GM19099 (cell line): ENCODE data around the gene USP33.

Experiments used
- POLR2A ChIP-seq: IDR thresholded peaks from 3 replicates; pipeline ENCODE4 v1.6.1; 2011; ENCODE audit warnings: low read depth; ENCODE audit not compliant: insufficient read length; ENCODE audit errors: extremely low read depth

Gene USP33

DNA sequence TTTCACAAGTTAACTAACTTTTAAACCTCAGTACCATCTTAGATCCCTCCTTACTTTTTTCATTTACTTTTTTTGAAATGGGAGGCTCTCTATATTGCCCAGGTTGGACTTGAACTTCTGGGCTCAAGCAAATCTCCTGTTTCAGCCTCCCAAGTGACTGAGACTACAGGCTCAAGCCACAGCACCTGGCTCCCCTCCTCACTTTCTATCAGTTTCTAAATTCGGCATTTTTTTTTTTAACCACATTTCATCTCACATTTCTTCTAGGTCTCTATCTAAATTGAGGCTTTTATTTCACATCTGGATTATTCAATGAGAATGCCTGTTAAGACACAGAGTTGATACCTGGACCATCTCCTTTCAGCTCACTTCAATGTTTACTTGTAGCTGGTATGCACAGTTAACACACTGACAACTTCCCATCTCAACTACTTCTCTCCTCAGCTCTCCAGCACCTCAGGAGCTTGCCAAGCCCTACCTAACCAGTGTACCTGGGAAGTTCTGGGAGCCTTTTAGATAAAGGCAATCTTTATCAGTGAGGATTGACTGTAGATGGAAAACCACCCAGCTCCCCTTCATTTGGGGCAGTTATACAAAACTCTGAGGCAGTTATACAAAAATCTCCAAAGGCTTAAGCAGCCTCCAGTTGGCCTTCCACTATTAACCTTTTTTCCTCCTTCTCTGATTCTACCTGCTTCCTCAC lies 3.4 kb downstream of the USP33 start:
- no peak for TF ChIP-seq POLR2A

DNA sequence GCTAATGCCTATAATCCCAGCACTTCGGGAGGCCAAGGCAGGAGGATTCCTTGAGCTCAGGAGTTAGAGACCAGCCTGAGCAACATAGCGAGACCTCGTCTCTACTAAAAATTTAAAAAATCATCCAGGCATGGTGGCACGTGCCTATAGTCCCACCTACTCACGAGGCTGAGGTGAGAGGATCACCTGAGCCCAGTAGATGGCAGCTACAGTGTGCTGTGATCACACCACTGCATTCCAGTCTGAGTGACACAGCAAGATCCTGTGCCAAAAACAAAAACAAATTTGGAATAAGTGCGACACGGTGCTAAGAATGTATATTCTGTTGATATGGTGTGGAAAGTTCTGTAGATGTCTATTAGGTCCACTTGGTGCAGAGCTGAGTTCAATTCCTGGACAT lies 15.1 kb downstream of the USP33 start:
- no peak for TF ChIP-seq POLR2A

DNA sequence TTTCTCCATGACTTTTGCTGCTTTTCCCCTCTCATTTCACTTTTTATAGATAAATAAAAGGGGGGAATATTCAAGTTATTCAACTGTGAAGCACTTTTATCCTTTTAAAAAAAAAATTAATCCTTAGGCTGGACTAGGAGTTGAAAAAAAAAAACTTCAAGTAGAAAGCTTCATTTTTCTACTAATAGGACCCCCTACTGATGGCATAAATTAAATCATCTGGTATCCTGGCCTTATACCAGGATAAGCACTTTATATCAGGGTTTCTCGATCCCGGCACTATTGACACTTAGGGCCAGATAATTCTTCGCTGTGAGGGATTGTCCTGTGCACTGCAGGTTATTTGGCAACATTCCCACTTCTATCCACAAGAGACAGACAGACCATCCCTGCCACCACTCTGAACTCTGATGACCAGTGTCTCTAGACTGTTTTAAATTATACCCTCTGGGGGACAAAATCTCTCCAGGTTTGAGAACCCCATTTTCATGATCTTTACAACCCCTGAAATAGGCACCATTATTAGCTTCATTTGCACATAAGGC lies 17.6 kb downstream of the USP33 start:
- no peak for TF ChIP-seq POLR2A

DNA sequence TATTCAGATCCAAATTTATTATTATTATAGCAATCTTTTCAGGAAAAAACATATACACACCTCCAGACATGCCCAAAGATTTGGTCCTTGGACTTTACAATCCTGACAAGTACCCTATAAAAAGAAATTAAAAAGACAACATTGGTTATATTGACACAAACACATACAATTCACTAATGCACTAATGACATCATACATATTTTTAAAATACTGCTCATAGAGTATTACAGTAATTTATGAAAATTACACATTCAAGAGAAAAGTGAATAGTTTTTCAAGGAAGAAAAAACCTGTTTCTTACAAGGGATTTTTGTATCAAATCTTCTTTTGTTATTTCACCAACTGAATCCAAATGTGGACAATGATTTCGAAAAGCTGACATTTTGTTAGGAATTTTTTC lies 18.3 kb downstream of the USP33 start:
- TF ChIP-seq POLR2A: no peak

- TF ChIP-seq POLR2A: no peak
These were observed 20.4 kb downstream of the USP33 start for GRCh38 chr1:77739235-77739634.

DNA sequence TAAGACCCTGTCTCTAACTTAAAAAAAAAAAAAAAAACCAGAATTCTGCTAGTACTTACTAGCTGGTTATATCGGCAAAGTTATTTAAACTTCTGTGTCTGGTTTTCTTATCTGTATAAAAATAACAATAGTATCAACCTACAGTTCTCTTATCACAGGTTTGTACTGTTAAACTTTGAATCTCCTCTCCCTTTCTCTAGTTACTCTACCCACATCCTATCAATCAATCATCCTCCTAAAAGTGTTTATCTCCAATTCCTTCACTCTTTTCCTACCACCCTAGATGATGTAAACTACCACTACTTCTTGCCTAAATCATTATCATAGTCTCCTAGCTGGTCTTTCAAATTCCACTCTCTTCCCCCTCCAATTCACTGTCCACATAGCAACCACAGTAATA lies 27.6 kb downstream of the USP33 start:
- no peak for TF ChIP-seq POLR2A

- no peak for TF ChIP-seq POLR2A
These were observed 33.9 kb downstream of the USP33 start for GRCh38 chr1:77725706-77726105.

GRCh38 chr1:77718181-77718580 lies 41.5 kb downstream of the USP33 start:
- TF ChIP-seq POLR2A: no peak

GRCh38 chr1:77716065-77716464 lies 43.6 kb downstream of the USP33 start:
- no peak for TF ChIP-seq POLR2A

- no peak for TF ChIP-seq POLR2A
These were observed 49.9 kb downstream of the USP33 start for GRCh38 chr1:77709727-77710126.

GRCh38 chr1:77706321-77706720 lies 53.3 kb downstream of the USP33 start:
- no peak for TF ChIP-seq POLR2A

- TF ChIP-seq POLR2A: no peak
These were observed 54.9 kb downstream of the USP33 start for GRCh38 chr1:77704736-77705135.

DNA sequence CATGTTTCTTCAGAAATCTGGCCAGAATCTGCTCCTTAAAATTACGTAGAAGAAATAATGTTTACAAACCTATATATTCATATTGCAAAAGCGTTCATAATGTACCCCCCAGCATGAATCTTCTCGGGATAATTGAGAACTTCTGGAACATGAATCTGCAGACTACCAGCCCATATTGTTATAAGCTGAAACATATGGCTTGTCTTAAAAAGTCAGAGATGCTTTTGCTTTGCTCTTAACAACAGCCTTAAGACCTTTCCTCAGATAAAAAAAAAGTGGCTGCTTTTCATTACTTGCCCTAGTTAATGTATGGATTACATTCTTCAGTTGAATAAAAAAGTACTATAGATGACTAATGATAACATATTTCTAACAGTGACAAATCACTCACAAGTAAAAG lies 62.2 kb downstream of the USP33 start:
- no peak for TF ChIP-seq POLR2A

DNA sequence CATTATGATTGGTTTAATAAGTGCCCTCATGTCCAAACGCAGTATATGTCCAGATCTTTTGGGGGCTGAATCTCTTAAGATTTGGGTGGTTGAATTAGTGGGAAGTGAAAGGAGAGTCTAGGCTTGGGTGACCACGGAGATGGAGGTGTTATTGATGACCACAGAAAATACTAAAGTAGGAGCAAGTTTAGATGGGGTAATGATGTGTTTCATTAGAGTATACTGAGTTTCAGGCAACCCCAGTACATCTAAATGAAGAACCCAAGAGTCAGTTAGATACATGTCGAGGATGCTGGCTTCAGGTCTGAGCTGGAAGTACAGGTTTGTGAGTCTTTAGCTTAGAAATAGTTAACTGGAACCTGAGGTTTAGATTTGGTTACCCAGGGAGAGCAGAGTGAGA lies 70.7 kb downstream of the USP33 start:
- no peak for TF ChIP-seq POLR2A

DNA sequence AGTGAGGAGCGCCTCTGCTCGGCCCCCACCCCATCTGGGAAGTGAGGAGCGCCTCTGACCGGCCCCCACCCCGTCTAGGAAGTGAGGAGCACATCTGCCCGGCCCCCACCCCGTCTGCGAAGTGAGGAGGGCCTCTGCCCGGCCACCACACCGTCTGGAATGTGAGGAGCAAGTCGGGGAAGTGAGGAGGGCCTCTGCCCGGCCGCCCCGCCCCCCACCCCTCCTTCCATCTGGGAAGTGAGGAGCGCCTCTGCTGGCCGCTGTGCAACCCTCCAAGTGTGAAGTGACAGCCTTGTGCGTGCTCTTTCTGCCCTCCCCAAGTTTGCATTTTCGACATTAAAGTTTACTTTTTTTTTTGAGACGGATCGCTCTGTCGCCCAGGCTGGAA lies 72.1 kb downstream of the USP33 start:
- TF ChIP-seq POLR2A: no peak

DNA sequence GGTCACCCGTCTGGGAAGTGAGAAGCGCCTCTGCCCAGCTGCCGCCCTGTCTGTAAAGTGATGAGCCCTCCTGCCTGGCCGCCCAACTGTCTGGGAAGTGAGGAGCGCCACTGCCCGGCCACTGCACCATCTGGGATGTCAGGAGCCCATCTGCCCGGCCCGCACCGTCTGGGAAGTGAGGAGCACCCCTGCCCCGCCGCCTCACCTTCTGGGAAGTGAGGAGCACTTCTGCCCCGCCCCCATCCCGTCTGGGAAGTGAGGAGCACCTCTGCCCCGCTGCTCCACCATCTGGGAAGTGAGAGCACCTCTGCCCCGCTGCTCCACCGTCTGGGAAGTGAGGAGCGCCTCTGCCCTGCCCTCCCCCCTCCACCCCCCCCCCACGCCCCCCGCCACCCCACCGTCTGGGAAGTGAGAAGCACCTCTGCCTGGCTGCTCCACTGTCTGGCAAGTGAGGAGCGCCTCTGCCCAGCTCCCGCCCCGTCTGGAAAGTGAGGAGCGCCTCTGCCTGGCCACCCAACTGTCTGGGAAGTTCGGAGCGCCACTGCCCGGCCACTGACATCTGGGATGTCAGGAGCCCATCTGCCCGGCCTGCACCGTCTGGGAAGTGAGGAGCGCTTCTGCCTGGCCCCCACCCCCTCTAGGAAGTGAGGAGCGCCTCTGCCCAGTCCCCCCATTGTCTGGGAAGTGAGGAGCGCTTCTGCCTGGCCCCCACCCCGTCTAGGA lies 72.7 kb downstream of the USP33 start:
- TF ChIP-seq POLR2A: no peak

DNA sequence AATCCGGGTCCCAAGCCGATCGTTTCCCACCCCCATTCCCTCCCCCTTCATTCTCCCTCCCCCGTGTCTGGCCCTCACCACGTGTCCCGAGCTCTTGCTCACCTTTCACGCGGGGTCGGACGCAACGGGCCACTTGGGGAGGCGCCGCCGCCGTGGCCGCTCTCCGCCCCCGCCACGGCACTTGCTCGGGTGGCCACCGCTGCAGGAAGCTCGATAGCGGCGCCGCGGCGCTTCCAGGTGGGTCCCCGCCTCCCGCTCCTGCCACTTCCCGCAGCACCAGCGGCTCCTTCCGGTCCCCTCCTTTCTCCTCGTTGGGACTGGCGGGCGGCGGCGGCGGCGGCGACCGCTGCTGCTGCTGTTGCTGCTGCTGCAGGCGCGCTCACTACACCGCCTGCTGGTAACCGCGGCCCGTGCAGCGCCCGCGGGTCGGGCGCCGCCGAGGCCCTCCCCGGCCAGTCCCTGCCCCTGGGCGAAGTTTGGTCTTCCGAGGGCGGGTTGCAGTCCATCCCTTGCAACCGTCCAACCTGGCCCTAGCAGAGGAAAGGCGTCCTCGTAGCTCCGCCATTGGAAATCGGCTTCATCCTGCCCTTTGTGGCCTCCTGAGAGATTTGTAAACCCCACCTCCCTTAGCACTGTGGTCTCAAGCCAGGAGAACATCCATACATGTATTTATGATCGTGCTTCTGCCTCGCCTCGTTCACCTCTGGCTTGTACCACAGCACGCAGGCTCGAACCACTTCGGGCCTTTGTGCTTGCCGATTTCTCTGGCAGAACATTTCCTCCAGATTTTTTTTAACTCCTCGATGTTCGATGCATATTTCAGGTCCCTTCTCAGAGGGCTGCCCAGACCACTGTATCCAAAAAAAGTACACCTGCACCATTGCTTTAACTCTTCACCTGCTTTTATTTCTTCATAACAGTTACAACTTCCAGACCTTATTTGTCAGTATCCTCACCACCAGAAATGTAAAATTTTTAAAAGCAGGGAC lies 76.2 kb downstream of the USP33 start:
- TF ChIP-seq POLR2A: peak; percentile 81
